Sigmoid colon (tissue), 4 donors: ENCODE results near the gene SIPA1L2.

ENCODE experiments used
- CTCF ChIP-seq, 4 experiments: fragments of 450-650 bp in 3 of 4; fragments of 200-600 bp in 1 of 4; IDR thresholded peaks; one replicate each; pipeline ENCODE4 v1.5.1; 2016 to 2019; ENCODE audit warnings: antibody characterized with exemption in 4 of 4, mild to moderate bottlenecking in 3 of 4, moderate library complexity in 2 of 4
- POLR2A ChIP-seq, 2 donors: fragments of 450-650 bp; IDR thresholded peaks; one replicate each; pipeline ENCODE4 v1.6.1; 2016; ENCODE audit warnings: antibody characterized with exemption in 2 of 2, mild to moderate bottlenecking in 2 of 2, moderate library complexity in 2 of 2
- POLR2AphosphoS5 ChIP-seq, 4 donors: sonication (generic); formaldehyde crosslinking; IDR thresholded peaks; one replicate each; pipeline ENCODE4 v1.6.1; 2017; ENCODE audit warnings: antibody characterized with exemption in 4 of 4

GRCh38 chr1:232591344-232591743, 38.6 kb downstream of the SIPA1L2 start:
- TF ChIP-seq POLR2A (IDR thresholded peaks at IDR 0.05) (no peak), CTCF (IDR thresholded peaks at IDR 0.05) (no peak), POLR2AphosphoS5 (IDR thresholded peaks at IDR 0.05) (no peak)
